SJSA1 (cell line): Measurements from ENCODE around the gene RMI2. TPM values are rescaled to one million over a fixed set of nuclear protein-coding genes. Genes with fewer than 3 reads are reported as not detected.
A peak's percentile ranks its signal among the peaks of the same experiment; 100 is the strongest.

ENCODE experiments used
- DNase-seq, 2 experiments: peaks; one replicate each; pipeline ENCODE4 v3.0.0-alpha.2; 2015 to 2020; ENCODE audit warnings: low spot score in 2 of 2, low read depth in 1 of 2
- H3K27ac ChIP-seq: fragments of 250-450 bp; sonication (Bioruptor Pico); 2 replicates; pipeline ENCODE4 v1.5.1; 2020; ENCODE audit warnings: mild to moderate bottlenecking, moderate library complexity
- H3K27me3 ChIP-seq: fragments of 250-450 bp; sonication (Bioruptor Pico); replicated peaks from 2 replicates; pipeline ENCODE4 v1.5.1; 2020; ENCODE audit warnings: mild to moderate bottlenecking, moderate library complexity
- H3K36me3 ChIP-seq: fragments of 250-450 bp; sonication (Bioruptor Pico); 2 replicates; pipeline ENCODE4 v1.5.1; 2020; ENCODE audit warnings: mild to moderate bottlenecking
- H3K4me1 ChIP-seq: fragments of 250-450 bp; sonication (Bioruptor Pico); replicated peaks from 2 replicates; pipeline ENCODE4 v1.6.1; 2021; ENCODE audit warnings: mild to moderate bottlenecking
- H3K4me3 ChIP-seq: fragments of 250-450 bp; sonication (Bioruptor Pico); 2 replicates; pipeline ENCODE4 v1.5.1; 2020; ENCODE audit warnings: mild to moderate bottlenecking
- H3K9me3 ChIP-seq: fragments of 250-450 bp; sonication (Bioruptor Pico); replicated peaks from 2 replicates; pipeline ENCODE4 v1.5.1; 2020; ENCODE audit warnings: mild to moderate bottlenecking
- total RNA-seq: library from RNA; depleted of rRNA; stranded (reverse); fragments of >200 nt; shearing (Covaris generic); gene quantifications from 2 replicates; pipeline ENCODE4 v1.2.3, GENCODE V29; 2014

The RMI2 gene
- total RNA-seq, 1 experiment from 2014 or later = 29.1 TPM

GRCh38 chr16:11380836-11381235 lies 35.6 kb downstream of the RMI2 start:
- Histone ChIP-seq H3K27ac (no peak overlapping the region), H3K36me3 (no peaks in the 10 kb centered on the region), H3K9me3 (no peaks in the 10 kb centered on the region; the same call in 1 of the 2 replicates), H3K4me3 (no peak overlapping the region), H3K27me3 (no peaks in the 10 kb centered on the region), H3K4me1 (peaks cover 10% of the 10 kb centered on the region)
- no peak for DNase-seq

DNA sequence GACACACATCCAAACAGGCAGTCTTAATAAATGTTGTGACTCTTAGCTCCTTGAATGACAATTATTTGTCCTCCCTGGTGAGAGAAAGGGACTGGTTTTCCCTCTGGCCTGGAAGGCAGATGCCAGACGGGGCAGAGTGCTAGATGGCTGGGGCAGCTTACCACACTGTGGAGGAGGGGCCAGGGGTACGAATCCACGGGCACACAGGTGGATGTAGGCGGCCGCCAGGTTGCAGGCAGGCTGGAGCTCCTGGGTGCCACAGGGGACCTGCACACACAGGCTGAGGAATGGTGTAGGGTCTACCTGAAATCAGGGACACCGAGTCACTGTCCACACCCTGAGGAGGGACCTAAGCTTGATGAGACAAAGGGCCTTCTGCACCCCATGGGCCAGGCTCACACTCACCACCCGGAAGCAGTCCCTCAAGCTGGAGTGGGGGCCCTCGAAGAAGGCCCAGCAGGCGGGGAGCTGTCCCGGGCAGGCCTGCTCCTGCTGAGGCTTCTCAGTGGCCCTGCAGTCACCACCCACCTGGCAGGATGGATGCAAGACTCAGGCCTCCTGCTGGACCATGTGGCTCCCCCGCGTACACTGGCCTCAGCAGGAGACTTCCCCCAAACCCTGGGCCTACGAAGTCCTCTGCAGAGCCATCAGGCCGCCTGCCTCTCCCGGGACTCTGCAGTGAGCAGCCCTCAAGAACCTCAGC lies 38.4 kb downstream of the RMI2 start:
- no peaks in the 10 kb centered on the region for H3K9me3 ChIP-seq
- H3K36me3 ChIP-seq = no peaks in the 10 kb centered on the region
- H3K27me3 ChIP-seq = no peaks in the 10 kb centered on the region
- H3K27ac ChIP-seq = no peak overlapping the region
- no peak for DNase-seq
- H3K4me1 ChIP-seq = peaks cover 10% of the 10 kb centered on the region
- no peak overlapping the region for H3K4me3 ChIP-seq

GRCh38 chr16:11384184-11384955 lies 39.1 kb downstream of the RMI2 start:
- DNase-seq = no peak
- Histone ChIP-seq H3K27ac (no peak overlapping the region), H3K36me3 (no peaks in the 10 kb centered on the region), H3K9me3 (no peaks in the 10 kb centered on the region), H3K4me3 (no peak overlapping the region), H3K4me1 (peaks cover 5% of the 10 kb centered on the region), H3K27me3 (no peaks in the 10 kb centered on the region)

GRCh38 chr16:11384956-11385586 lies 39.8 kb downstream of the RMI2 start:
- Histone ChIP-seq H3K27ac (no peak overlapping the region), H3K36me3 (no peaks in the 10 kb centered on the region), H3K27me3 (no peaks in the 10 kb centered on the region), H3K9me3 (no peaks in the 10 kb centered on the region), H3K4me3 (no peak overlapping the region), H3K4me1 (no peaks in the 10 kb centered on the region)
- no peak for DNase-seq

- Histone ChIP-seq H3K27me3 (no peaks in the 10 kb centered on the region), H3K27ac (no peak overlapping the region), H3K9me3 (no peaks in the 10 kb centered on the region), H3K4me1 (peaks cover 3% of the 10 kb centered on the region; the same call in 1 of the 2 replicates), H3K36me3 (no peaks in the 10 kb centered on the region), H3K4me3 (no peak overlapping the region)
- no peak for DNase-seq
Observed at GRCh38 chr16:11386054-11386680, 40.9 kb downstream of the RMI2 start.

- no peak for DNase-seq
- Histone ChIP-seq H3K4me3 (no peak overlapping the region), H3K4me1 (peaks cover 3% of the 10 kb centered on the region; the same call in 1 of the 2 replicates), H3K36me3 (no peaks in the 10 kb centered on the region), H3K27me3 (no peaks in the 10 kb centered on the region), H3K9me3 (no peaks in the 10 kb centered on the region), H3K27ac (no peak overlapping the region)
Observed at GRCh38 chr16:11386791-11387546, 41.7 kb downstream of the RMI2 start.

GRCh38 chr16:11389083-11389482 lies 43.8 kb downstream of the RMI2 start:
- no peak for DNase-seq
- H3K36me3 ChIP-seq = no peaks in the 10 kb centered on the region
- no peak overlapping the region for H3K27ac ChIP-seq
- H3K4me1 ChIP-seq = peaks cover 3% of the 10 kb centered on the region; the same call in 1 of the 2 replicates
- H3K27me3 ChIP-seq = no peaks in the 10 kb centered on the region
- no peaks in the 10 kb centered on the region for H3K9me3 ChIP-seq
- H3K4me3 ChIP-seq = no peak overlapping the region

- Histone ChIP-seq H3K27me3 (no peaks in the 10 kb centered on the region), H3K36me3 (no peaks in the 10 kb centered on the region), H3K4me3 (no peak overlapping the region), H3K27ac (no peak overlapping the region), H3K9me3 (no peaks in the 10 kb centered on the region), H3K4me1 (peaks cover 3% of the 10 kb centered on the region; the same call in 1 of the 2 replicates)
- DNase-seq = peak in 1 of 2 experiments; percentile 39
Observed at GRCh38 chr16:11389631-11390565, 44.6 kb downstream of the RMI2 start.

DNA sequence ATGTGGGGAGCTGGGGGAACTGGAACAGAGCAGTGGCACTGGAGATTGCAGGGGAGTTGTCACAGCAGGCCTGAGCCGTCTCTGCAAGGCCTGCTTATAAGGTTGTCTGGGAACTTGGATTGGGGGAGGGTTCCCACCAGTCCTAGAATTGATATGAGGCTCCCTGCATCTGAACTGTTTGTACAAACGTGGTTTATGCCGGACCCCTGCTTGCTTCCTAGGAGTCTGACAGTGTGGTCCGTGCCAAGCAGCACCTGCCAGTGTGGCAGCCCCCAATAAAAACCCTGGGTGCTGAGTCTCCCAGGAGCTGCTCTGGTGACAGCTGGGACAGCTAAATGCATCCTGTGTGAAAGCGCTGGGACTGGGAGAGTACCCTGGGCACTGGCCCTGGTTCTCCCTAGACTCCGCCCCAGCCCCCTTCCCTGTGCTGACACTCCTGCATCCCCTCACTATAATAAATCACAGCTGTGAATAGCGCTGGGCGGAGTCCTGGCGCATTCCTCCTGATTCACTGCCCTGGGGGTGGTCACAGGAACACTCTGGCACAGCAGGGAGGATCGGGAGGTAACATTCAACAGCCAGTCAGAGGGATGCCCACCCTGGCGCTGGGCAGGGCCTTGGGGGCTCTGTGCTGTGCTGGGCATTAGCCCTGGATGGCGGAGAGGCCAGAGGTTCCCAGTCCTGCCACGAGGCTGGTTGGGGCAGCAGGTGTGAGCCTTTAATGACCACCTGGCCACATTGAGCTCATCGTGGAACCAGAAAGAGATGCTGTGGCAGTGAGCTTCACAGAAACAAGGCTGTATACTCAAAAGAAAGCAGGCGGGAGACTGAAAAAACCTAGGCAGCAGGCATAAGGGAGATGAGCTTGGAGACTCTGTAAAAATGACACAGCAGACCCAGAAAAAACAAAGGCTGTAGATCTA lies 45.6 kb downstream of the RMI2 start:
- no peaks in the 10 kb centered on the region for H3K9me3 ChIP-seq
- no peaks in the 10 kb centered on the region for H3K27me3 ChIP-seq
- H3K27ac ChIP-seq = no peak overlapping the region
- no peak overlapping the region for H3K4me3 ChIP-seq
- no peak for DNase-seq
- H3K4me1 ChIP-seq = peaks cover 3% of the 10 kb centered on the region; the same call in 1 of the 2 replicates
- H3K36me3 ChIP-seq = no peaks in the 10 kb centered on the region

DNA sequence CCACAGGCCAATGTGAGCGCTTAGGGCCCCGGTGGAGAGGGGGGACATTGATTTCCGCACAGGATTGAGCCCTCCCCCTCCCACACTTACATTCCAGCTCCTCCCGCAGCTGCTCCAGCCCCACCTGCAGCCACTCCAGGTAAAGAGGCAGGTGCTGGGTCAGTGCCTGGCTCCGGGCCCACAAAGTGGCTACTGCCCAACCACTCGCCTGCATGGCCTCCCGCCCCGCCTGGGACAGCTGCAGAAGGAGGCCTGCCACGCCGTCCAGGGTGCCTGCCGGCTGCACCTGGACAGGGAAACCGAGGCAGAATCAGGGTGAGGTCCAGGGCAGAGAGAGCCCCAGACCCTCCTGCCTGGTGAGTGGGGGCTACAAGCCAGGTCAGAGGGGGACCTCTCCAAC lies 46.3 kb downstream of the RMI2 start:
- Histone ChIP-seq H3K4me3 (no peak overlapping the region), H3K36me3 (no peaks in the 10 kb centered on the region; the same call in 1 of the 2 replicates), H3K4me1 (peaks cover 9% of the 10 kb centered on the region), H3K27ac (no peak overlapping the region), H3K9me3 (0 out of 2 replicates have a peak, but pooled peaks cover 3% of the 10 kb centered on the region), H3K27me3 (no peaks in the 10 kb centered on the region)
- no peak for DNase-seq

DNA sequence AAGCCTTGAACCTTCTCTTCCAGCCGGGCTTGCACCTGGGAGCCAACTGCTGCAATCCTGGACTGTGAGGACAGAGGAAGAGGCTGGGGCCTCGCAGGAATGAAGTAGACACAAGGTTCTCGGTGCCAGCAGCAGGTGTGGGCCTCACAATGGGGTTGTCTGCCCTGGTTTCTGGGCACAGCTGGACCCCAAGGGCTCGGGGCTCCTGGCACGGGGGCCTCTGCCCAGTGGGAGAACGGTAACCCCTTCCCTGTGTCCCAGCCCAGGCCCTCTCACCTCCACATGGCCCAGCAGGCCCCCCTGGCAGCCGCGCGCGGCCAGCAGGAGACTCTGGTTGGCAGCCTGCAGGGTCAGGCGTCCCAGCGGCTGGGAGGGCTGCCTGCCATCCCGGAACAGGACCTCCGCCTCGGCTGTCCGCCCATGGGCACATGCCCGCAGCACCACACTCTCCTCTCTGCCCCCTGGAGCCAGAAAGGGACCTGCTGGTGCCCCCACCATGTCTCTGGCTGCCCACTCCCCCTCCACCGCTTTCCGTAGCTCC lies 46.9 kb downstream of the RMI2 start:
- Histone ChIP-seq H3K9me3 (0 out of 2 replicates have a peak, but pooled peaks cover 4% of the 10 kb centered on the region), H3K27ac (no peak overlapping the region), H3K4me3 (no peak overlapping the region), H3K4me1 (peaks cover 13% of the 10 kb centered on the region), H3K36me3 (no peaks in the 10 kb centered on the region; the same call in 1 of the 2 replicates), H3K27me3 (no peaks in the 10 kb centered on the region)
- no peak for DNase-seq
